ENCODE results near the gene RSAD2.
"Not testable (repeated sequence)": the region's sequence is repeated elsewhere in the genome, so short reads cannot be mapped to it uniquely, and the experiment has no call there.

The RSAD2 gene

GRCh38 chr2:6931753-6932152 is 54.2 kb downstream of the RSAD2 start:
- Mint-ChIP-seq H3K36me3 (ENCODE audit: low read depth) (peaks cover 22% of the 10 kb centered on the region), H3K27ac (no peak overlapping the region), H3K4me3 (no peak overlapping the region), H3K27me3 (ENCODE audit: low read depth) (no peaks in the 10 kb centered on the region), H3K9me3 (peaks cover 3% of the 10 kb centered on the region), H3K4me1 (peaks cover 42% of the 10 kb centered on the region)
- TF ChIP-seq, protein P1, sequence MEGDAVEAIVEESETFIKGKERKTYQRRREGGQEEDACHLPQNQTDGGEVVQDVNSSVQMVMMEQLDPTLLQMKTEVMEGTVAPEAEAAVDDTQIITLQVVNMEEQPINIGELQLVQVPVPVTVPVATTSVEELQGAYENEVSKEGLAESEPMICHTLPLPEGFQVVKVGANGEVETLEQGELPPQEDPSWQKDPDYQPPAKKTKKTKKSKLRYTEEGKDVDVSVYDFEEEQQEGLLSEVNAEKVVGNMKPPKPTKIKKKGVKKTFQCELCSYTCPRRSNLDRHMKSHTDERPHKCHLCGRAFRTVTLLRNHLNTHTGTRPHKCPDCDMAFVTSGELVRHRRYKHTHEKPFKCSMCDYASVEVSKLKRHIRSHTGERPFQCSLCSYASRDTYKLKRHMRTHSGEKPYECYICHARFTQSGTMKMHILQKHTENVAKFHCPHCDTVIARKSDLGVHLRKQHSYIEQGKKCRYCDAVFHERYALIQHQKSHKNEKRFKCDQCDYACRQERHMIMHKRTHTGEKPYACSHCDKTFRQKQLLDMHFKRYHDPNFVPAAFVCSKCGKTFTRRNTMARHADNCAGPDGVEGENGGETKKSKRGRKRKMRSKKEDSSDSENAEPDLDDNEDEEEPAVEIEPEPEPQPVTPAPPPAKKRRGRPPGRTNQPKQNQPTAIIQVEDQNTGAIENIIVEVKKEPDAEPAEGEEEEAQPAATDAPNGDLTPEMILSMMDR (IDR thresholded peaks at IDR 0.05; ENCODE audit: unreplicated experiment in 3 of 3), result no peak

DNA sequence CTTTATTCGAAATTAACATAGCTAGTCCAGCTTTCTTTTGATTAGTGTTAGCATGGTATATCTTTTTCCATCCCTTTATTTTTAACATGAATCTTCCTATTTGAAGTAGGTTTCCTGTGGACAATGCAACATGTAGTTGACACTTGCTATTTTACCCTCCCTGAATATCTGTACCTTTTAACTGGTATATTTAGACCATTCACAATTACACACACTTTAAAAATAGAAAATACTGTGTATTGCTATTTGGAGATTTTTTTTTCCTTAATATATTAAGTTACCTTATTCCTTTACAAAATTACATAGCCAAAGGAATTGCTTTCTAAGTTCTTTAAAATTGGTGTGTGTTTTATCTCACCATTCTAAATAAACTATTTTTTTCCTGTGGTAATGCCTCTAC is 54.6 kb downstream of the RSAD2 start:
- Mint-ChIP-seq H3K27me3 (ENCODE audit: low read depth) (no peaks in the 10 kb centered on the region), H3K4me3 (no peak overlapping the region), H3K9me3 (peaks cover 3% of the 10 kb centered on the region), H3K36me3 (ENCODE audit: low read depth) (peaks cover 22% of the 10 kb centered on the region), H3K4me1 (peaks cover 37% of the 10 kb centered on the region), H3K27ac (no peak overlapping the region)
- TF ChIP-seq, protein P1 (IDR thresholded peaks at IDR 0.05; ENCODE audit: unreplicated experiment in 3 of 3), result no peak

DNA sequence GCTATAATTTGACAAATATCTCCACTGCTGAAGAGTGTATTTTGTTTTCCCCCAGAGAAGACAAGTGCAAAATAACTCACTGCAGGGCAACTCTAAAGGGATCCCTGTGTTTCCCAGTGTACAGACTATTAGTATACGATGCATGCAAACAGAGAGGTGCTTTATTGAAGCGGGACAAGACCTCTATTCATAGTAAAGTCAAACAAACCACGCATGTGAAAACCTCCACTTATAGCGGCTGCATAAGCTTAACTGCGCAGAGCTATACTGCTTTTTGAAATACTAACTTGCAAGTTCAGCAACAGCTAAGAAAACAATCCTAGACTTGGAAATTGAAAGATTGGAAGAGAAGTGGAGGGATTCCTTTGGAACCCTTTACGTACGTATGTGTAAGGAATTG is 55.3 kb downstream of the RSAD2 start:
- Mint-ChIP-seq H3K9me3 (peaks cover 3% of the 10 kb centered on the region), H3K36me3 (ENCODE audit: low read depth) (peaks cover 22% of the 10 kb centered on the region), H3K27ac (peak overlapping the region in 1 of 3 experiments; percentile 1), H3K4me1 (peaks cover 40% of the 10 kb centered on the region), H3K27me3 (ENCODE audit: low read depth) (no peaks in the 10 kb centered on the region), H3K4me3 (no peak overlapping the region)
- TF ChIP-seq, protein P1 (IDR thresholded peaks at IDR 0.05; ENCODE audit: unreplicated experiment in 3 of 3), result no peak

GRCh38 chr2:6933911-6934310 is 56.3 kb downstream of the RSAD2 start:
- Mint-ChIP-seq H3K4me1 (peaks cover 36% of the 10 kb centered on the region), H3K9me3 (peaks cover 3% of the 10 kb centered on the region), H3K27me3 (ENCODE audit: low read depth) (no peaks in the 10 kb centered on the region), H3K4me3 (no peak overlapping the region), H3K27ac (no peak overlapping the region), H3K36me3 (ENCODE audit: low read depth) (peaks cover 15% of the 10 kb centered on the region)
- TF ChIP-seq, protein P1 (IDR thresholded peaks at IDR 0.05; ENCODE audit: unreplicated experiment in 3 of 3), result no peak

GRCh38 chr2:6934345-6934744 is 56.8 kb downstream of the RSAD2 start:
- Mint-ChIP-seq H3K9me3 (peaks cover 3% of the 10 kb centered on the region), H3K27me3 (ENCODE audit: low read depth) (no peaks in the 10 kb centered on the region), H3K4me3 (no peak overlapping the region), H3K36me3 (ENCODE audit: low read depth) (peaks cover 15% of the 10 kb centered on the region), H3K27ac (no peak overlapping the region), H3K4me1 (peaks cover 36% of the 10 kb centered on the region)
- TF ChIP-seq, protein P1 (IDR thresholded peaks at IDR 0.05; ENCODE audit: unreplicated experiment in 3 of 3), result no peak

DNA sequence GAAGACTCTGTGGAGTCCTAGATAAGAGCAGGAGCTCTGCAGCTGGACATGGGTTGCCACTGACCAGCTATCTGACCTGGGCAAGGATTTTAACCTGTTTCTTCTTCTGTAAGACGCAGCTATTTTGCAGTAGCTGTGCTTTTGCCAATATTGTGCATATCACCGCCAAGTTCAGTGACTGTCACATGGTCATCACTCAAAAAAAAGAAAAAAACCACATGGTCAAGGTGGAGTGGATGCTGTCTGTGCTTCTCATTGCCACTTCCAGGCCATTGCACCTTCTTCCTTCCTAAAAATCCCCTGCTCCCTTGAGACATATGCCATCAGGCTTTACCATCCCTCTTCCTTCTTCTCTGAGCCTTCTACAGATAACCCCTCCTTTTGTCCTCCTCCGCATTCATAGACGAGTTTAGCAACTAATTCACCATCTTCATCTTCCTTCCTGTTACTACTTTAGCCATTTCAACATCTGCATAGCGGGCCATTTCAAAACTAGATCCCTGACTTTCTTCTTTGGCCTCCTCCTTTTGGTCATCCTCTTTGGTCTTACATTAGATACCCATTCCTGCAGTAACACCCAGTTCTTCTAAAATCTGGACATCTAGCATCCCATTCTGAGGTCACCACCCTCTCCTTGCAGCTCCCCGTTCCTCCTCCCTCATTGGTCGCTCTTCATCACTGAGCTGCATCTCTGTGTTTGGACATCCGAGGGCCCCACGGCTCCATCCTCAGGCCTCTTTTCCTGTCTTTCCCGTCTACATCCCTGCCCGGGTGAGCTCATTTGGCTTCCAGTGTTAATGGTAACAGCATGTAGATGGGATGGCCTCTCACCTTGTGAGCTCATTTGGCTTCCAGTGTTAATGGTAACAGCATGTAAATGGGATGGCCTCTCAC is 57.4 kb downstream of the RSAD2 start:
- TF ChIP-seq, protein P1 (IDR thresholded peaks at IDR 0.05; ENCODE audit: unreplicated experiment in 3 of 3), result no peak
- Mint-ChIP-seq H3K4me3 (no peak overlapping the region), H3K27ac (no peak overlapping the region), H3K27me3 (ENCODE audit: low read depth) (no peaks in the 10 kb centered on the region), H3K9me3 (peaks cover 3% of the 10 kb centered on the region), H3K36me3 (ENCODE audit: low read depth) (peaks cover 15% of the 10 kb centered on the region), H3K4me1 (peaks cover 30% of the 10 kb centered on the region)

DNA sequence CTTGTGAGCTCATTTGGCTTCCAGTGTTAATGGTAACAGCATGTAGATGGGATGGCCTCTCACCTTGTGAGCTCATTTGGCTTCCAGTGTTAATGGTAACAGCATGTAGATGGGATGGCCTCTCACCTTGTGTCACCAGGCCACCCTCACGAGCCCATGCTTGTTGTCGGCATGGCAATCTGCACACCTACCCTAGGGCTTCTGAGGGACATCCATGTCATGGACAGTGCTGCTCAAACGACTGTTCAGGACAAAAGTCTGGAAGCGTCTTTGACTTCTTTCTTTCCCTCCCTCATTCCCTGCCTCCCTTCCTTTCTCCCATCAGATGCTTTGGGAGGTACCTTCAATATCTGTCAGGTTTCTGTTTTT is 58.1 kb downstream of the RSAD2 start:
- not testable (repeated sequence) for H3K9me3 Mint-ChIP-seq; H3K4me3 Mint-ChIP-seq; H3K27me3 Mint-ChIP-seq (ENCODE audit: low read depth)
- peak overlapping the region in 1 of 3 experiments; percentile 12 for H3K27ac Mint-ChIP-seq
- peaks cover 15% of the 10 kb centered on the region for H3K36me3 Mint-ChIP-seq (ENCODE audit: low read depth)
- peaks cover 32% of the 10 kb centered on the region for H3K4me1 Mint-ChIP-seq
